GM06990 (cell line): ENCODE measurements around the gene TNS1.

Experiments
- DNase-seq: peaks from one replicate; pipeline ENCODE4 v3.0.0-alpha.2; 2011; ENCODE audit not compliant: insufficient read length; ENCODE audit errors: extremely low read depth
- H3K27me3 ChIP-seq: replicated peaks from 2 replicates; pipeline ENCODE4 v1.6.0; 2011; ENCODE audit warnings: low read length; ENCODE audit not compliant: control insufficient read depth, insufficient read depth
- H3K36me3 ChIP-seq: 2 replicates; pipeline ENCODE4 v1.5.1; 2011; ENCODE audit warnings: low read length; ENCODE audit not compliant: control insufficient read depth, insufficient read depth
- H3K4me3 ChIP-seq: replicated peaks from 2 replicates; pipeline ENCODE4 v1.5.1; 2011; ENCODE audit warnings: low read depth, mild to moderate bottlenecking, control low read depth, low read length
- CTCF ChIP-seq: IDR thresholded peaks from 2 replicates; pipeline ENCODE4 v1.5.1; 2011; ENCODE audit warnings: low read length, control low read depth, mild to moderate bottlenecking, inconsistent platforms; ENCODE audit not compliant: insufficient read depth, poor library complexity, severe bottlenecking

TNS1 gene

GRCh38 chr2:217847552-217848350 lies 155.0 kb downstream of the TNS1 start:
- no peak overlapping the region for H3K4me3 ChIP-seq
- H3K36me3 ChIP-seq, result no peaks in the 10 kb centered on the region
- H3K27me3 ChIP-seq, result peaks cover 1% of the 10 kb centered on the region; the same call in 1 of the 2 replicates
- no peak for TF ChIP-seq CTCF
- DNase-seq, result no peak

- no peak for TF ChIP-seq CTCF
- Histone ChIP-seq H3K27me3 (peaks cover 1% of the 10 kb centered on the region; the same call in 1 of the 2 replicates), H3K36me3 (no peaks in the 10 kb centered on the region), H3K4me3 (no peak overlapping the region)
- DNase-seq, result no peak
These were observed 155.7 kb downstream of the TNS1 start for GRCh38 chr2:217847115-217847514.

GRCh38 chr2:217846321-217846743 lies 156.5 kb downstream of the TNS1 start:
- DNase-seq, result no peak
- Histone ChIP-seq H3K4me3 (no peak overlapping the region), H3K36me3 (no peaks in the 10 kb centered on the region), H3K27me3 (peaks cover 1% of the 10 kb centered on the region; the same call in 1 of the 2 replicates)
- TF ChIP-seq CTCF, result no peak

GRCh38 chr2:217845301-217845700 lies 157.5 kb downstream of the TNS1 start:
- no peak overlapping the region for H3K4me3 ChIP-seq
- H3K27me3 ChIP-seq, result peaks cover 1% of the 10 kb centered on the region; the same call in 1 of the 2 replicates
- DNase-seq, result no peak
- H3K36me3 ChIP-seq, result no peaks in the 10 kb centered on the region
- no peak for TF ChIP-seq CTCF

- H3K36me3 ChIP-seq, result no peaks in the 10 kb centered on the region
- H3K4me3 ChIP-seq, result no peak overlapping the region
- DNase-seq, result no peak
- H3K27me3 ChIP-seq, result peaks cover 1% of the 10 kb centered on the region; the same call in 1 of the 2 replicates
- TF ChIP-seq CTCF, result no peak
These were observed 158.1 kb downstream of the TNS1 start for GRCh38 chr2:217844696-217845095.
